Liver (tissue), 9 donors: ENCODE data around the gene MYO15A. TPM values are rescaled to one million over a fixed set of nuclear protein-coding genes. Genes with fewer than 3 reads are reported as not detected.

Experiments
- DNase-seq: peaks from one replicate; pipeline ENCODE4 v3.0.0-alpha.2; 2017; ENCODE audit warnings: low spot score
- H3K27ac ChIP-seq, 2 donors: one replicate each; pipeline ENCODE4 v1.7.0; 2013; ENCODE audit warnings: inconsistent platforms in 2 of 2, low read length in 2 of 2, control low read depth in 1 of 2, low read depth in 1 of 2, mild to moderate bottlenecking in 1 of 2
- H3K27me3 ChIP-seq, 4 donors: one replicate each; pipeline versions ENCODE4 v1.6.1 to v1.7.0; 2013; ENCODE audit warnings: low read length in 3 of 4, inconsistent platforms in 1 of 4, mild to moderate bottlenecking in 1 of 4, moderate library complexity in 1 of 4; ENCODE audit not compliant: control insufficient read depth in 4 of 4, insufficient read depth in 4 of 4
- H3K36me3 ChIP-seq, 4 donors: one replicate each; pipeline versions ENCODE4 v1.6.1 to v1.7.0; 2013; ENCODE audit warnings: low read length in 3 of 4, mild to moderate bottlenecking in 3 of 4, low read depth in 1 of 4, moderate library complexity in 1 of 4; ENCODE audit not compliant: control insufficient read depth in 4 of 4, insufficient read depth in 3 of 4
- H3K4me1 ChIP-seq, 4 donors: one replicate each; pipeline versions ENCODE4 v1.6.1 to v1.7.0; 2013; ENCODE audit warnings: low read length in 3 of 4, mild to moderate bottlenecking in 3 of 4, moderate library complexity in 1 of 4; ENCODE audit not compliant: control insufficient read depth in 4 of 4, insufficient read depth in 4 of 4
- H3K4me3 ChIP-seq, 3 donors: one replicate each; pipeline versions ENCODE4 v1.6.1 to v1.7.0; 2013; ENCODE audit warnings: low read length in 3 of 3, control low read depth in 1 of 3, low read depth in 1 of 3, mild to moderate bottlenecking in 1 of 3
- H3K9ac ChIP-seq, 2 donors: one replicate each; pipeline ENCODE4 v1.7.0; 2013; ENCODE audit warnings: low read length in 2 of 2, mild to moderate bottlenecking in 2 of 2, moderate library complexity in 2 of 2, control low read depth in 1 of 2, low read depth in 1 of 2
- H3K9me3 ChIP-seq, 4 donors: one replicate each; pipeline versions ENCODE4 v1.6.1 to v1.7.0; 2013; ENCODE audit warnings: low read length in 3 of 4; ENCODE audit not compliant: control insufficient read depth in 4 of 4
- CTCF ChIP-seq: fragments of 150-350 bp; IDR thresholded peaks from 2 replicates; pipeline ENCODE4 v1.5.1; 2017; ENCODE audit warnings: improper control_type of control experiment, low read depth, low read length; ENCODE audit not compliant: missing input control
- EGR1 ChIP-seq, 2 donors: IDR thresholded peaks; 2 replicates each; pipeline ENCODE4 v1.6.1; 2016 to 2018; ENCODE audit warnings: antibody characterized with exemption in 2 of 2, low read depth in 2 of 2
- GABPA ChIP-seq, 2 donors: IDR thresholded peaks in 1 of 2; conservative IDR thresholded peaks in 1 of 2; 2 replicates each; pipeline ENCODE4 v1.6.1; 2016; ENCODE audit warnings: antibody characterized with exemption in 2 of 2, mild to moderate bottlenecking in 1 of 2, moderate library complexity in 1 of 2
- HNF4A ChIP-seq, 2 donors: conservative IDR thresholded peaks; 2 replicates each; pipeline ENCODE4 v1.6.1; 2016; ENCODE audit warnings: antibody characterized with exemption in 2 of 2, mild to moderate bottlenecking in 2 of 2
- HNF4G ChIP-seq: IDR thresholded peaks from 2 replicates; pipeline ENCODE4 v1.6.1; 2016; ENCODE audit warnings: antibody characterized with exemption
- RAD21 ChIP-seq, 2 donors: IDR thresholded peaks; 2 replicates each; pipeline ENCODE4 v1.6.1; 2016; ENCODE audit warnings: antibody characterized with exemption in 2 of 2, mild to moderate bottlenecking in 2 of 2
- REST ChIP-seq: IDR thresholded peaks from 2 replicates; pipeline ENCODE4 v1.6.1; 2016; ENCODE audit warnings: antibody characterized with exemption, mild to moderate bottlenecking
- SP1 ChIP-seq: IDR thresholded peaks from 2 replicates; pipeline ENCODE4 v1.6.1; 2018; ENCODE audit warnings: antibody characterized with exemption, mild to moderate bottlenecking
- TAF1 ChIP-seq: conservative IDR thresholded peaks from 2 replicates; pipeline ENCODE4 v1.6.1; 2016; ENCODE audit warnings: antibody characterized with exemption, mild to moderate bottlenecking
- YY1 ChIP-seq: IDR thresholded peaks from 2 replicates; pipeline ENCODE4 v1.6.1; 2016; ENCODE audit warnings: antibody characterized with exemption, mild to moderate bottlenecking
- WGBS: extraction: QIAGEN DNeasy Blood & Tissue Kit; methylation state at CpG from one replicate; pipeline ENCODE4 v1.1.7; 2013; 5-methylcytosine and 5-hydroxymethylcytosine counted together
- polyA plus RNA-seq, 2 donors: library from polyadenylated mRNA; stranded (reverse) in 1 of 2; unstranded in 1 of 2; fragments of 200-250 nt in 1 of 2; fragments of >200 nt in 1 of 2; fragmentation: Nextera tagmentation in 1 of 2; extraction: Ambion mirVana in 1 of 2; gene quantifications; one replicate each; pipeline versions ENCODE4 v1.2.1 to v1.2.3, GENCODE V29; 2013 to 2015
- total RNA-seq, 2 donors: library from RNA; depleted of rRNA; stranded (reverse); fragments of >200 nt; gene quantifications; one replicate each; pipeline ENCODE4 v1.2.3, GENCODE V29; 2014
- donor health status: healthy.
- donor health status: healthy.
- donor health status: healthy.
- donor health status: healthy.
- donor health status: healthy.

Gene MYO15A
- total and polyA plus RNA-seq, 4 donors, result 0.15 to 2.9 (median 0.97) TPM

- Histone ChIP-seq H3K9me3 (no peaks in the 10 kb centered on the region), H3K27ac (peak overlapping the region; percentile 43 to 58), H3K9ac (peak overlapping the region in 1 of 2 donors; percentile 20), H3K4me1 (peaks cover 31 to 72% (median 61%) of the 10 kb centered on the region in 4 donors), H3K36me3 (peaks cover 0 to 8% (median 0%) of the 10 kb centered on the region in 4 donors), H3K27me3 (no peaks in the 10 kb centered on the region), H3K4me3 (no peak overlapping the region)
- DNase-seq, result no peak
- 62% methylated on average over 9 of the region's 9 CpGs for WGBS
- no peak for TF ChIP-seq YY1
- no peak for TF ChIP-seq REST
- no peak for TF ChIP-seq EGR1 (IDR thresholded peaks at IDR 0.05; ENCODE audit: low read depth in 2 of 2)
- no peak for TF ChIP-seq TAF1
- no peak for TF ChIP-seq GABPA (IDR thresholded peaks at IDR 0.05 in 1 of 2, conservative IDR thresholded peaks at IDR 0.05 in 1 of 2)
- no peak for TF ChIP-seq CTCF
- TF ChIP-seq SP1, result no peak
- TF ChIP-seq RAD21 (IDR thresholded peaks at IDR 0.05), result no peak
- no peak for TF ChIP-seq HNF4G
Measured at GRCh38 chr17:18187821-18188761, 79.5 kb downstream of the MYO15A start.

GRCh38 chr17:18190628-18191235 is 82.2 kb downstream of the MYO15A start:
- no peaks in the 10 kb centered on the region for H3K27me3 ChIP-seq
- no peaks in the 10 kb centered on the region for H3K9me3 ChIP-seq
- no peak overlapping the region for H3K4me3 ChIP-seq
- no peak for DNase-seq
- WGBS, result 40% methylated on average over 3 of the region's 3 CpGs
- H3K9ac ChIP-seq, result no peak overlapping the region
- H3K36me3 ChIP-seq, result peaks cover 0 to 20% (median 13%) of the 10 kb centered on the region in 4 donors
- TF ChIP-seq HNF4A (conservative IDR thresholded peaks at IDR 0.05), result peak in 1 of 2 donors; percentile 50
- no peak for TF ChIP-seq GABPA (IDR thresholded peaks at IDR 0.05 in 1 of 2, conservative IDR thresholded peaks at IDR 0.05 in 1 of 2)
- peak overlapping the region; percentile 59 to 77 for H3K27ac ChIP-seq
- H3K4me1 ChIP-seq, result peaks cover 31 to 62% (median 55%) of the 10 kb centered on the region in 4 donors
